ENCODE results near the gene ANKFN1. TPM values are rescaled to one million over a fixed set of nuclear protein-coding genes. Genes with fewer than 3 reads are reported as not detected.

ANKFN1 gene
- total RNA-seq, 1 donor from 2014 or later, result not detected

- H3K9me3 Mint-ChIP-seq (ENCODE audit: unreplicated experiment), result no peaks in the 10 kb centered on the region
- H3K27ac Mint-ChIP-seq (ENCODE audit: unreplicated experiment), result no peak overlapping the region
- H3K36me3 ChIP-seq (ENCODE audit: insufficient read depth, low read length), result no peaks in the 10 kb centered on the region
- no peak for TF ChIP-seq EZH2 (IDR thresholded peaks at IDR 0.05; ENCODE audit: insufficient read depth, low read length)
- no peak for TF ChIP-seq CTCF (IDR thresholded peaks at IDR 0.05; ENCODE audit: insufficient read depth, low read depth, low read length)
- H3K79me2 ChIP-seq (ENCODE audit: insufficient read depth, low read length), result no peaks in the 10 kb centered on the region
- H3K9me3 ChIP-seq (ENCODE audit: insufficient read depth, low read depth, low read length), result peaks cover 3% of the 10 kb centered on the region
- H3K4me3 ChIP-seq (ENCODE audit: insufficient read depth, low read depth, low read length), result no peak overlapping the region
- H3K9ac ChIP-seq (ENCODE audit: low read length), result no peak overlapping the region
- DNase-seq (ENCODE audit: low read depth) (no peak), FAIRE-seq (no peak)
- no peak overlapping the region for H3K27ac ChIP-seq (ENCODE audit: low read depth, low read length)
- H3K27me3 ChIP-seq (ENCODE audit: insufficient read depth, low read length), result no peaks in the 10 kb centered on the region
- H4K20me1 ChIP-seq (ENCODE audit: insufficient read depth, low read length), result no peaks in the 10 kb centered on the region
- no peak overlapping the region for H3K4me3 Mint-ChIP-seq (ENCODE audit: unreplicated experiment)
- no peaks in the 10 kb centered on the region for H3K36me3 Mint-ChIP-seq (ENCODE audit: low read depth, unreplicated experiment)
- no peak overlapping the region for H2AFZ ChIP-seq (ENCODE audit: low read depth, low read length)
- no peaks in the 10 kb centered on the region for H3K4me1 ChIP-seq (ENCODE audit: insufficient read depth, low read length)
- no peaks in the 10 kb centered on the region for H3K4me1 Mint-ChIP-seq (ENCODE audit: low read depth, unreplicated experiment)
- no peak overlapping the region for H3K4me2 ChIP-seq (ENCODE audit: low read length)
- H3K27me3 Mint-ChIP-seq (ENCODE audit: low read depth, unreplicated experiment), result no peaks in the 10 kb centered on the region
Observed at GRCh38 chr17:56244268-56244890, 91.1 kb downstream of the ANKFN1 start.

- H3K36me3 ChIP-seq (ENCODE audit: insufficient read depth, low read length), result no peaks in the 10 kb centered on the region
- FAIRE-seq, result no peak
- H3K27me3 Mint-ChIP-seq (ENCODE audit: low read depth, unreplicated experiment), result no peaks in the 10 kb centered on the region
- no peak overlapping the region for H3K27ac Mint-ChIP-seq (ENCODE audit: unreplicated experiment)
- H3K27me3 ChIP-seq (ENCODE audit: insufficient read depth, low read length), result no peaks in the 10 kb centered on the region
- no peak overlapping the region for H3K4me3 Mint-ChIP-seq (ENCODE audit: unreplicated experiment)
- H3K27ac ChIP-seq (ENCODE audit: low read depth, low read length), result no peak overlapping the region
- H2AFZ ChIP-seq (ENCODE audit: low read depth, low read length), result no peak overlapping the region
- H3K4me1 ChIP-seq (ENCODE audit: insufficient read depth, low read length), result no peaks in the 10 kb centered on the region
- H3K9me3 ChIP-seq (ENCODE audit: insufficient read depth, low read depth, low read length), result peaks cover 3% of the 10 kb centered on the region
- no peak overlapping the region for H3K4me2 ChIP-seq (ENCODE audit: low read length)
- no peaks in the 10 kb centered on the region for H3K79me2 ChIP-seq (ENCODE audit: insufficient read depth, low read length)
- H3K36me3 Mint-ChIP-seq (ENCODE audit: low read depth, unreplicated experiment), result no peaks in the 10 kb centered on the region
- H4K20me1 ChIP-seq (ENCODE audit: insufficient read depth, low read length), result no peaks in the 10 kb centered on the region
- no peak for TF ChIP-seq EZH2 (IDR thresholded peaks at IDR 0.05; ENCODE audit: insufficient read depth, low read length)
- no peak for TF ChIP-seq CTCF (IDR thresholded peaks at IDR 0.05; ENCODE audit: insufficient read depth, low read depth, low read length)
- H3K4me1 Mint-ChIP-seq (ENCODE audit: low read depth, unreplicated experiment), result no peaks in the 10 kb centered on the region
- no peaks in the 10 kb centered on the region for H3K9me3 Mint-ChIP-seq (ENCODE audit: unreplicated experiment)
- no peak for DNase-seq (ENCODE audit: low read depth)
- H3K4me3 ChIP-seq (ENCODE audit: insufficient read depth, low read depth, low read length), result no peak overlapping the region
- no peak overlapping the region for H3K9ac ChIP-seq (ENCODE audit: low read length)
Observed at GRCh38 chr17:56247816-56248215, 94.5 kb downstream of the ANKFN1 start.

GRCh38 chr17:56257075-56257474 is 103.8 kb downstream of the ANKFN1 start:
- Histone ChIP-seq H3K79me2 (ENCODE audit: insufficient read depth, low read length) (no peaks in the 10 kb centered on the region), H3K36me3 (ENCODE audit: insufficient read depth, low read length) (no peaks in the 10 kb centered on the region), H3K27me3 (ENCODE audit: insufficient read depth, low read length) (no peaks in the 10 kb centered on the region), H2AFZ (ENCODE audit: low read depth, low read length) (no peak overlapping the region), H3K4me2 (ENCODE audit: low read length) (no peak overlapping the region), H4K20me1 (ENCODE audit: insufficient read depth, low read length) (no peaks in the 10 kb centered on the region), H3K27ac (ENCODE audit: low read depth, low read length) (no peak overlapping the region), H3K9ac (ENCODE audit: low read length) (no peak overlapping the region), H3K9me3 (ENCODE audit: insufficient read depth, low read depth, low read length) (no peaks in the 10 kb centered on the region), H3K4me1 (ENCODE audit: insufficient read depth, low read length) (no peaks in the 10 kb centered on the region), H3K4me3 (ENCODE audit: insufficient read depth, low read depth, low read length) (no peak overlapping the region)
- H3K4me1 Mint-ChIP-seq (ENCODE audit: low read depth, unreplicated experiment), result no peaks in the 10 kb centered on the region
- H3K4me3 Mint-ChIP-seq (ENCODE audit: unreplicated experiment), result no peak overlapping the region
- no peak for DNase-seq (ENCODE audit: low read depth)
- H3K36me3 Mint-ChIP-seq (ENCODE audit: low read depth, unreplicated experiment), result no peaks in the 10 kb centered on the region
- no peaks in the 10 kb centered on the region for H3K9me3 Mint-ChIP-seq (ENCODE audit: unreplicated experiment)
- FAIRE-seq, result no peak
- H3K27me3 Mint-ChIP-seq (ENCODE audit: low read depth, unreplicated experiment), result peaks cover 2% of the 10 kb centered on the region
- H3K27ac Mint-ChIP-seq (ENCODE audit: unreplicated experiment), result no peak overlapping the region
- TF ChIP-seq EZH2 (IDR thresholded peaks at IDR 0.05; ENCODE audit: insufficient read depth, low read length) (no peak), CTCF (IDR thresholded peaks at IDR 0.05; ENCODE audit: insufficient read depth, low read depth, low read length) (no peak)
